ENCODE results near the gene SLK.

DNA sequence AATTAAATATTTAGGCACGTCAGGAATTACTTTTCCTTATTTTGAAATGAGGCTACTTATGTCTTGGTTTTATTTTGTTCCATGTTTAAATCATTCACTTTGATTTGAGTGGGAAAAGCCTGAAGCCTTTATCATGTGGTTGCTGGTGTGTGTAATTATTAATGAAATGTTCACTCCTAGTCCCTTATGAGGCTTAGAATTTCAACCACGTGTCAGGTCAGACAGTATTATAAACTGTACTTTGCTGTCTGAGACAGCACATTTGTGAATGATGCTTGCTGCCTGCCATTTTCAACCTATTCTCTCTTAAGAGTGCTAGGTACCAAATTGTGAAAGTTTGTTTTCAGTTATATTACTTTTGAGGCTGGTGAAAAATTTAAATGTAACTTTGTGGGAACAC lies 59.8 kb downstream of the SLK start:
- TF ChIP-seq RXRA (CRISPR knock-in tag; IDR thresholded peaks at IDR 0.05), result no peak
- no peak for TF ChIP-seq SMC3 (IDR thresholded peaks at IDR 0.05; ENCODE audit: low read length)
- TF ChIP-seq FOXK2 (IDR thresholded peaks at IDR 0.05), result no peak
- TF ChIP-seq ZNF510 (CRISPR knock-in tag; IDR thresholded peaks at IDR 0.05; ENCODE audit: low read depth), result no peak
- TF ChIP-seq, protein P1, sequence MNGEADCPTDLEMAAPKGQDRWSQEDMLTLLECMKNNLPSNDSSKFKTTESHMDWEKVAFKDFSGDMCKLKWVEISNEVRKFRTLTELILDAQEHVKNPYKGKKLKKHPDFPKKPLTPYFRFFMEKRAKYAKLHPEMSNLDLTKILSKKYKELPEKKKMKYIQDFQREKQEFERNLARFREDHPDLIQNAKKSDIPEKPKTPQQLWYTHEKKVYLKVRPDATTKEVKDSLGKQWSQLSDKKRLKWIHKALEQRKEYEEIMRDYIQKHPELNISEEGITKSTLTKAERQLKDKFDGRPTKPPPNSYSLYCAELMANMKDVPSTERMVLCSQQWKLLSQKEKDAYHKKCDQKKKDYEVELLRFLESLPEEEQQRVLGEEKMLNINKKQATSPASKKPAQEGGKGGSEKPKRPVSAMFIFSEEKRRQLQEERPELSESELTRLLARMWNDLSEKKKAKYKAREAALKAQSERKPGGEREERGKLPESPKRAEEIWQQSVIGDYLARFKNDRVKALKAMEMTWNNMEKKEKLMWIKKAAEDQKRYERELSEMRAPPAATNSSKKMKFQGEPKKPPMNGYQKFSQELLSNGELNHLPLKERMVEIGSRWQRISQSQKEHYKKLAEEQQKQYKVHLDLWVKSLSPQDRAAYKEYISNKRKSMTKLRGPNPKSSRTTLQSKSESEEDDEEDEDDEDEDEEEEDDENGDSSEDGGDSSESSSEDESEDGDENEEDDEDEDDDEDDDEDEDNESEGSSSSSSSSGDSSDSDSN (CRISPR knock-in tag; IDR thresholded peaks at IDR 0.05), result no peak
- no peak for TF ChIP-seq BORCS8-MEF2B (CRISPR knock-in tag; IDR thresholded peaks at IDR 0.05)
- TF ChIP-seq, protein P2, sequence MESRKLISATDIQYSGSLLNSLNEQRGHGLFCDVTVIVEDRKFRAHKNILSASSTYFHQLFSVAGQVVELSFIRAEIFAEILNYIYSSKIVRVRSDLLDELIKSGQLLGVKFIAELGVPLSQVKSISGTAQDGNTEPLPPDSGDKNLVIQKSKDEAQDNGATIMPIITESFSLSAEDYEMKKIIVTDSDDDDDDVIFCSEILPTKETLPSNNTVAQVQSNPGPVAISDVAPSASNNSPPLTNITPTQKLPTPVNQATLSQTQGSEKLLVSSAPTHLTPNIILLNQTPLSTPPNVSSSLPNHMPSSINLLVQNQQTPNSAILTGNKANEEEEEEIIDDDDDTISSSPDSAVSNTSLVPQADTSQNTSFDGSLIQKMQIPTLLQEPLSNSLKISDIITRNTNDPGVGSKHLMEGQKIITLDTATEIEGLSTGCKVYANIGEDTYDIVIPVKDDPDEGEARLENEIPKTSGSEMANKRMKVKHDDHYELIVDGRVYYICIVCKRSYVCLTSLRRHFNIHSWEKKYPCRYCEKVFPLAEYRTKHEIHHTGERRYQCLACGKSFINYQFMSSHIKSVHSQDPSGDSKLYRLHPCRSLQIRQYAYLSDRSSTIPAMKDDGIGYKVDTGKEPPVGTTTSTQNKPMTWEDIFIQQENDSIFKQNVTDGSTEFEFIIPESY (CRISPR knock-in tag; IDR thresholded peaks at IDR 0.05), result no peak
- TF ChIP-seq ARHGAP35 (CRISPR knock-in tag; IDR thresholded peaks at IDR 0.05; ENCODE audit: borderline replicate concordance), result no peak
- TF ChIP-seq, protein P3, sequence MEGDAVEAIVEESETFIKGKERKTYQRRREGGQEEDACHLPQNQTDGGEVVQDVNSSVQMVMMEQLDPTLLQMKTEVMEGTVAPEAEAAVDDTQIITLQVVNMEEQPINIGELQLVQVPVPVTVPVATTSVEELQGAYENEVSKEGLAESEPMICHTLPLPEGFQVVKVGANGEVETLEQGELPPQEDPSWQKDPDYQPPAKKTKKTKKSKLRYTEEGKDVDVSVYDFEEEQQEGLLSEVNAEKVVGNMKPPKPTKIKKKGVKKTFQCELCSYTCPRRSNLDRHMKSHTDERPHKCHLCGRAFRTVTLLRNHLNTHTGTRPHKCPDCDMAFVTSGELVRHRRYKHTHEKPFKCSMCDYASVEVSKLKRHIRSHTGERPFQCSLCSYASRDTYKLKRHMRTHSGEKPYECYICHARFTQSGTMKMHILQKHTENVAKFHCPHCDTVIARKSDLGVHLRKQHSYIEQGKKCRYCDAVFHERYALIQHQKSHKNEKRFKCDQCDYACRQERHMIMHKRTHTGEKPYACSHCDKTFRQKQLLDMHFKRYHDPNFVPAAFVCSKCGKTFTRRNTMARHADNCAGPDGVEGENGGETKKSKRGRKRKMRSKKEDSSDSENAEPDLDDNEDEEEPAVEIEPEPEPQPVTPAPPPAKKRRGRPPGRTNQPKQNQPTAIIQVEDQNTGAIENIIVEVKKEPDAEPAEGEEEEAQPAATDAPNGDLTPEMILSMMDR (CRISPR knock-in tag; IDR thresholded peaks at IDR 0.05), result no peak
- TF ChIP-seq TARDBP (CRISPR knock-in tag; IDR thresholded peaks at IDR 0.05), result no peak
- TF ChIP-seq, protein P4, sequence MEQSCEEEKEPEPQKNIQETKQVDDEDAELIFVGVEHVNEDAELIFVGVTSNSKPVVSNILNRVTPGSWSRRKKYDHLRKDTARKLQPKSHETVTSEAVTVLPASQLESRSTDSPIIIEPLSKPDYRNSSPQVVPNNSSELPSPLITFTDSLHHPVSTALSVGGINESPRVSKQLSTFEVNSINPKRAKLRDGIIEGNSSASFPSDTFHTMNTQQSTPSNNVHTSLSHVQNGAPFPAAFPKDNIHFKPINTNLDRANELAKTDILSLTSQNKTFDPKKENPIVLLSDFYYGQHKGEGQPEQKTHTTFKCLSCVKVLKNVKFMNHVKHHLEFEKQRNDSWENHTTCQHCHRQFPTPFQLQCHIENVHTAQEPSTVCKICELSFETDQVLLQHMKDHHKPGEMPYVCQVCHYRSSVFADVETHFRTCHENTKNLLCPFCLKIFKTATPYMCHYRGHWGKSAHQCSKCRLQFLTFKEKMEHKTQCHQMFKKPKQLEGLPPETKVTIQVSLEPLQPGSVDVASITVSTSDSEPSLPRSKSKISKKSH (CRISPR knock-in tag; IDR thresholded peaks at IDR 0.05; ENCODE audit: borderline replicate concordance), result no peak
- TF ChIP-seq MYC (CRISPR knock-in tag; IDR thresholded peaks at IDR 0.05; ENCODE audit: borderline replicate concordance), result no peak

Data from HepG2 (cell line).